Cardiac ventricle fibroblast (primary cell): ENCODE measurements around the gene SYNDIG1. TPM values are rescaled to one million over a fixed set of nuclear protein-coding genes. Genes with fewer than 3 reads are reported as not detected.

Experiments used
- total RNA-seq: library from RNA; depleted of rRNA; stranded (reverse); fragments of >200 nt; gene quantifications from 2 replicates; pipeline ENCODE4 v1.2.3, GENCODE V29; 2015

The SYNDIG1 gene
- total RNA-seq: 0.19 TPM in 1 of 2 replicates, not detected in the other

GRCh38 chr20:24469116-24469893 lies at the start of gene SYNDIG1:
TSS of gene SYNDIG1 (plus strand) at chr20:24469629. CDS start at chr20:24543098, 73,469 bp downstream.

